ENCODE results near the gene TRAF7.
"Not testable (repeated sequence)": the region's sequence is repeated elsewhere in the genome, so short reads cannot be mapped to it uniquely, and the experiment has no call there.

TRAF7 gene

GRCh38 chr16:2155091-2155950, at the start of gene TRAF7:
Gene TRAF7 (plus strand): TSS chr16:2155782. CDS start chr16:2163921, 8,139 bp downstream.
- Histone ChIP-seq H3K9me3 (ENCODE audit: insufficient read depth, low read length, severe bottlenecking) (no peaks in the 10 kb centered on the region), H3K4me1 (ENCODE audit: insufficient read depth, low read length) (peaks cover 55% of the 10 kb centered on the region), H3K27me3 (ENCODE audit: insufficient read depth, low read length, poor library complexity) (no peaks in the 10 kb centered on the region), H3K79me2 (ENCODE audit: insufficient read depth, low read length) (peaks cover 77% of the 10 kb centered on the region), H3K9ac (ENCODE audit: low read depth, low read length) (peak within 1 kb of the TSS; percentile 89), H3K4me2 (ENCODE audit: insufficient read depth, low read length) (peak within 1 kb of the TSS; percentile 86), H3K27ac (ENCODE audit: low read length) (peak within 1 kb of the TSS; percentile 86), H2AFZ (ENCODE audit: low read depth, low read length) (peak within 1 kb of the TSS; percentile 54), H3K4me3 (ENCODE audit: low read depth in 1 of 2, low read length in 2 of 2) (peak within 1 kb of the TSS; percentile 95 to 97), H3K36me3 (ENCODE audit: insufficient read depth, low read length) (peaks cover 42% of the 10 kb centered on the region), H4K20me1 (ENCODE audit: insufficient read depth, low read length) (peaks cover 89% of the 10 kb centered on the region)
- peak; percentile 6 for TF ChIP-seq CTCF (IDR thresholded peaks at IDR 0.05; ENCODE audit: borderline replicate concordance, extremely low read depth, low read length, poor library complexity, severe bottlenecking)
- TF ChIP-seq EZH2 (IDR thresholded peaks at IDR 0.05; ENCODE audit: borderline replicate concordance, low read depth, low read length, severe bottlenecking) = no peak
- peak; percentile 100 for DNase-seq
- peak; percentile 95 for ATAC-seq (ENCODE audit: insufficient read depth, low read depth)

GRCh38 chr16:2106211-2106610, 49.4 kb upstream of the TRAF7 start:
- not testable (repeated sequence) for H3K9ac ChIP-seq (ENCODE audit: low read depth, low read length); H3K79me2 ChIP-seq (ENCODE audit: insufficient read depth, low read length); H3K4me2 ChIP-seq (ENCODE audit: insufficient read depth, low read length); H4K20me1 ChIP-seq (ENCODE audit: insufficient read depth, low read length); H3K27ac ChIP-seq (ENCODE audit: low read length); ATAC-seq (ENCODE audit: insufficient read depth, low read depth); H3K4me3 ChIP-seq (ENCODE audit: low read depth in 1 of 2, low read length in 2 of 2); H3K27me3 ChIP-seq (ENCODE audit: insufficient read depth, low read length, poor library complexity); H3K4me1 ChIP-seq (ENCODE audit: insufficient read depth, low read length); H2AFZ ChIP-seq (ENCODE audit: low read depth, low read length); DNase-seq; H3K9me3 ChIP-seq (ENCODE audit: insufficient read depth, low read length, severe bottlenecking)
- H3K36me3 ChIP-seq (ENCODE audit: insufficient read depth, low read length) = peaks cover 45% of the 10 kb centered on the region

GRCh38 chr16:2107121-2107790, 48.3 kb upstream of the TRAF7 start:
- H3K27ac ChIP-seq (ENCODE audit: low read length); H3K79me2 ChIP-seq (ENCODE audit: insufficient read depth, low read length); H3K4me3 ChIP-seq (ENCODE audit: low read depth in 1 of 2, low read length in 2 of 2); H2AFZ ChIP-seq (ENCODE audit: low read depth, low read length); H4K20me1 ChIP-seq (ENCODE audit: insufficient read depth, low read length); H3K27me3 ChIP-seq (ENCODE audit: insufficient read depth, low read length, poor library complexity); ATAC-seq (ENCODE audit: insufficient read depth, low read depth); H3K9ac ChIP-seq (ENCODE audit: low read depth, low read length); H3K9me3 ChIP-seq (ENCODE audit: insufficient read depth, low read length, severe bottlenecking); H3K4me1 ChIP-seq (ENCODE audit: insufficient read depth, low read length); H3K4me2 ChIP-seq (ENCODE audit: insufficient read depth, low read length); DNase-seq: not testable (repeated sequence)
- peaks cover 47% of the 10 kb centered on the region for H3K36me3 ChIP-seq (ENCODE audit: insufficient read depth, low read length)

GRCh38 chr16:2107791-2108125, 47.8 kb upstream of the TRAF7 start:
- not testable (repeated sequence) for H3K79me2 ChIP-seq (ENCODE audit: insufficient read depth, low read length); H3K27ac ChIP-seq (ENCODE audit: low read length); H3K4me2 ChIP-seq (ENCODE audit: insufficient read depth, low read length); ATAC-seq (ENCODE audit: insufficient read depth, low read depth); H2AFZ ChIP-seq (ENCODE audit: low read depth, low read length); DNase-seq; H3K9ac ChIP-seq (ENCODE audit: low read depth, low read length); H3K27me3 ChIP-seq (ENCODE audit: insufficient read depth, low read length, poor library complexity); H3K4me3 ChIP-seq (ENCODE audit: low read depth in 1 of 2, low read length in 2 of 2); H3K9me3 ChIP-seq (ENCODE audit: insufficient read depth, low read length, severe bottlenecking); H3K4me1 ChIP-seq (ENCODE audit: insufficient read depth, low read length); H4K20me1 ChIP-seq (ENCODE audit: insufficient read depth, low read length)
- H3K36me3 ChIP-seq (ENCODE audit: insufficient read depth, low read length) = peaks cover 47% of the 10 kb centered on the region

GRCh38 chr16:2108446-2109270, 46.9 kb upstream of the TRAF7 start:
- not testable (repeated sequence) for H3K9me3 ChIP-seq (ENCODE audit: insufficient read depth, low read length, severe bottlenecking); H3K27me3 ChIP-seq (ENCODE audit: insufficient read depth, low read length, poor library complexity); H3K4me1 ChIP-seq (ENCODE audit: insufficient read depth, low read length); ATAC-seq (ENCODE audit: insufficient read depth, low read depth); H4K20me1 ChIP-seq (ENCODE audit: insufficient read depth, low read length); H3K4me2 ChIP-seq (ENCODE audit: insufficient read depth, low read length); H3K27ac ChIP-seq (ENCODE audit: low read length); H3K79me2 ChIP-seq (ENCODE audit: insufficient read depth, low read length); H2AFZ ChIP-seq (ENCODE audit: low read depth, low read length); H3K4me3 ChIP-seq (ENCODE audit: low read depth in 1 of 2, low read length in 2 of 2); DNase-seq; H3K9ac ChIP-seq (ENCODE audit: low read depth, low read length)
- peaks cover 45% of the 10 kb centered on the region for H3K36me3 ChIP-seq (ENCODE audit: insufficient read depth, low read length)

- not testable (repeated sequence) for H4K20me1 ChIP-seq (ENCODE audit: insufficient read depth, low read length); H3K4me2 ChIP-seq (ENCODE audit: insufficient read depth, low read length); H2AFZ ChIP-seq (ENCODE audit: low read depth, low read length); ATAC-seq (ENCODE audit: insufficient read depth, low read depth); H3K9ac ChIP-seq (ENCODE audit: low read depth, low read length); H3K4me1 ChIP-seq (ENCODE audit: insufficient read depth, low read length); H3K27me3 ChIP-seq (ENCODE audit: insufficient read depth, low read length, poor library complexity); H3K4me3 ChIP-seq (ENCODE audit: low read depth in 1 of 2, low read length in 2 of 2); H3K79me2 ChIP-seq (ENCODE audit: insufficient read depth, low read length); DNase-seq; H3K9me3 ChIP-seq (ENCODE audit: insufficient read depth, low read length, severe bottlenecking); H3K27ac ChIP-seq (ENCODE audit: low read length)
- H3K36me3 ChIP-seq (ENCODE audit: insufficient read depth, low read length) = peaks cover 47% of the 10 kb centered on the region
Observed at GRCh38 chr16:2109271-2109580, 46.4 kb upstream of the TRAF7 start.

GRCh38 chr16:2109872-2110271, 45.7 kb upstream of the TRAF7 start:
- H4K20me1 ChIP-seq (ENCODE audit: insufficient read depth, low read length); H3K4me3 ChIP-seq (ENCODE audit: low read depth in 1 of 2, low read length in 2 of 2); H3K4me1 ChIP-seq (ENCODE audit: insufficient read depth, low read length); H2AFZ ChIP-seq (ENCODE audit: low read depth, low read length); H3K79me2 ChIP-seq (ENCODE audit: insufficient read depth, low read length); DNase-seq; H3K9ac ChIP-seq (ENCODE audit: low read depth, low read length); H3K27me3 ChIP-seq (ENCODE audit: insufficient read depth, low read length, poor library complexity); H3K9me3 ChIP-seq (ENCODE audit: insufficient read depth, low read length, severe bottlenecking); H3K27ac ChIP-seq (ENCODE audit: low read length); H3K4me2 ChIP-seq (ENCODE audit: insufficient read depth, low read length); ATAC-seq (ENCODE audit: insufficient read depth, low read depth): not testable (repeated sequence)
- H3K36me3 ChIP-seq (ENCODE audit: insufficient read depth, low read length) = peaks cover 49% of the 10 kb centered on the region

All from DND-41 (cell line).